Suprapubic skin (tissue), 4 donors: ENCODE measurements around the gene PABPC3. TPM values are rescaled to one million over a fixed set of nuclear protein-coding genes. Genes with fewer than 3 reads are reported as not detected.

ENCODE experiments used
- DNase-seq, 2 donors: peaks; one replicate each; pipeline ENCODE4 v3.0.0-alpha.2; 2019; ENCODE audit warnings: low spot score in 2 of 2
- H3K27ac ChIP-seq: fragments of 200-600 bp; sonication (generic); one replicate; pipeline ENCODE4 v1.5.1; 2019
- H3K27me3 ChIP-seq: fragments of 200-600 bp; sonication (generic); one replicate; pipeline ENCODE4 v1.5.1; 2019
- H3K36me3 ChIP-seq: fragments of 200-600 bp; sonication (generic); one replicate; pipeline ENCODE4 v1.5.1; 2019
- H3K4me1 ChIP-seq: fragments of 200-600 bp; sonication (generic); one replicate; pipeline ENCODE4 v1.5.1; 2019
- H3K4me3 ChIP-seq: fragments of 200-600 bp; sonication (generic); one replicate; pipeline ENCODE4 v1.5.1; 2019; ENCODE audit warnings: mild to moderate bottlenecking
- H3K9me3 ChIP-seq: fragments of 200-600 bp; sonication (generic); one replicate; pipeline ENCODE4 v1.5.1; 2019
- CTCF ChIP-seq, 2 donors: fragments of 200-600 bp in 1 of 2; fragments of 450-650 bp in 1 of 2; sonication (generic) in 1 of 2; IDR thresholded peaks; one replicate each; pipeline ENCODE4 v1.5.1; 2016 to 2019; ENCODE audit warnings: antibody characterized with exemption in 2 of 2, mild to moderate bottlenecking in 1 of 2, moderate library complexity in 1 of 2
- EP300 ChIP-seq: sonication (generic); formaldehyde crosslinking; IDR thresholded peaks from one replicate; pipeline ENCODE4 v1.6.1; 2017; ENCODE audit warnings: antibody characterized with exemption
- POLR2A ChIP-seq, 2 donors: fragments of 450-650 bp; IDR thresholded peaks; one replicate each; pipeline ENCODE4 v1.6.1; 2017; ENCODE audit warnings: antibody characterized with exemption in 2 of 2, mild to moderate bottlenecking in 2 of 2, moderate library complexity in 2 of 2
- POLR2AphosphoS5 ChIP-seq, 3 donors: sonication (generic); formaldehyde crosslinking; IDR thresholded peaks; one replicate each; pipeline ENCODE4 v1.6.1; 2017; ENCODE audit warnings: antibody characterized with exemption in 3 of 3
- WGBS: methylation state at CpG from one replicate; pipeline ENCODE4 v1.1.5; 2018; 5-methylcytosine and 5-hydroxymethylcytosine counted together
- total RNA-seq, 4 donors: library from RNA; depleted of rRNA; stranded (reverse); fragments of >200 nt; gene quantifications; one replicate each; pipeline ENCODE4 v1.1.0, GENCODE V29; 2016

The PABPC3 gene
- total RNA-seq, 4 donors from 2014 or later = 0.15 to 0.51 (median 0.29) TPM; not detected in 1

GRCh38 chr13:25059958-25060357 lies 36.0 kb upstream of the PABPC3 start:
- Histone ChIP-seq H3K27me3 (peaks cover 2% of the 10 kb centered on the region), H3K4me1 (no peaks in the 10 kb centered on the region), H3K27ac (no peak overlapping the region), H3K36me3 (no peaks in the 10 kb centered on the region), H3K9me3 (no peaks in the 10 kb centered on the region), H3K4me3 (no peak overlapping the region)
- DNase-seq = no peak
- no peak for TF ChIP-seq POLR2AphosphoS5 (IDR thresholded peaks at IDR 0.05)
- no peak for TF ChIP-seq POLR2A (IDR thresholded peaks at IDR 0.05)
- no peak for TF ChIP-seq CTCF (IDR thresholded peaks at IDR 0.05)
- no peak for TF ChIP-seq EP300
- WGBS = 81% methylated on average over 7 of the region's 7 CpGs

GRCh38 chr13:25062479-25062878 lies 33.5 kb upstream of the PABPC3 start:
- peaks cover 11% of the 10 kb centered on the region for H3K27me3 ChIP-seq
- H3K4me3 ChIP-seq = no peak overlapping the region
- H3K36me3 ChIP-seq = no peaks in the 10 kb centered on the region
- H3K27ac ChIP-seq = no peak overlapping the region
- TF ChIP-seq EP300 (no peak), CTCF (IDR thresholded peaks at IDR 0.05) (no peak), POLR2AphosphoS5 (IDR thresholded peaks at IDR 0.05) (no peak), POLR2A (IDR thresholded peaks at IDR 0.05) (no peak)
- no peak for DNase-seq
- 65% methylated on average over 5 of the region's 5 CpGs for WGBS
- H3K9me3 ChIP-seq = no peaks in the 10 kb centered on the region
- no peaks in the 10 kb centered on the region for H3K4me1 ChIP-seq

GRCh38 chr13:25064396-25064795 lies 31.5 kb upstream of the PABPC3 start:
- Histone ChIP-seq H3K36me3 (no peaks in the 10 kb centered on the region), H3K4me1 (no peaks in the 10 kb centered on the region), H3K9me3 (no peaks in the 10 kb centered on the region), H3K27ac (no peak overlapping the region), H3K27me3 (peaks cover 19% of the 10 kb centered on the region), H3K4me3 (no peak overlapping the region)
- no peak for DNase-seq
- TF ChIP-seq POLR2A (IDR thresholded peaks at IDR 0.05) = no peak
- TF ChIP-seq POLR2AphosphoS5 (IDR thresholded peaks at IDR 0.05) = no peak
- no peak for TF ChIP-seq EP300
- no peak for TF ChIP-seq CTCF (IDR thresholded peaks at IDR 0.05)

- Histone ChIP-seq H3K27ac (no peak overlapping the region), H3K27me3 (peaks cover 25% of the 10 kb centered on the region), H3K4me3 (no peak overlapping the region), H3K36me3 (no peaks in the 10 kb centered on the region), H3K4me1 (no peaks in the 10 kb centered on the region), H3K9me3 (no peaks in the 10 kb centered on the region)
- TF ChIP-seq POLR2AphosphoS5 (IDR thresholded peaks at IDR 0.05) (no peak), POLR2A (IDR thresholded peaks at IDR 0.05) (no peak), EP300 (no peak), CTCF (IDR thresholded peaks at IDR 0.05) (no peak)
- no peak for DNase-seq
- 78% methylated on average over 8 of the region's 8 CpGs for WGBS
Measured at GRCh38 chr13:25065974-25066770, 29.8 kb upstream of the PABPC3 start.

GRCh38 chr13:25067064-25067463 lies 28.9 kb upstream of the PABPC3 start:
- no peak for DNase-seq
- 34% methylated on average over 3 of the region's 3 CpGs for WGBS
- Histone ChIP-seq H3K27me3 (peaks cover 25% of the 10 kb centered on the region), H3K4me1 (no peaks in the 10 kb centered on the region), H3K4me3 (no peak overlapping the region), H3K36me3 (no peaks in the 10 kb centered on the region), H3K9me3 (no peaks in the 10 kb centered on the region), H3K27ac (no peak overlapping the region)
- TF ChIP-seq POLR2A (IDR thresholded peaks at IDR 0.05) (no peak), CTCF (IDR thresholded peaks at IDR 0.05) (no peak), EP300 (no peak), POLR2AphosphoS5 (IDR thresholded peaks at IDR 0.05) (no peak)
